Head of caudate nucleus (tissue), 42 donors: Measurements from ENCODE around the gene TEDC1.

Source experiments
- DNase-seq, 42 donors: peaks; one replicate each; pipeline versions ENCODE4 v3.0.0 to v3.0.0-alpha.2; 2020 to 2021; ENCODE audit warnings: mixed read lengths in 7 of 42
- intact Hi-C: fragments of 100-400 bp; cut with DNase I; formaldehyde crosslinking; loops from one replicate; pipeline ENCODE4 v1.15.0; 2022

Gene TEDC1

GRCh38 chr14:105528586-105529318, 37.7 kb downstream of the TEDC1 start:
- intact Hi-C loops = loop anchor here (2.0 to 5.0 kb wide), 3 partner anchors 36 to 326 kb away; partner anchors contain the start of gene TEDC1

GRCh38 chr14:105529319-105529568, 38.2 kb downstream of the TEDC1 start:
- no peak for DNase-seq
- intact Hi-C loops = loop anchor here (2.0 to 5.0 kb wide), 3 partner anchors 37 to 327 kb away; partner anchors contain the start of gene TEDC1

More at GRCh38 chr14:105528586-105529318, 37.7 kb downstream of the TEDC1 start:
- peak in 25 of 42 donors; percentile 26 to 72 (median 55) for DNase-seq

GRCh38 chr14:105529569-105530284, 38.7 kb downstream of the TEDC1 start:
- intact Hi-C loops = loop anchor here (2.0 to 5.0 kb wide), 3 partner anchors 37 to 327 kb away; partner anchors contain the start of gene TEDC1
- peak in 6 of 42 donors; percentile 21 to 59 (median 44) for DNase-seq

- DNase-seq = peak in 1 of 42 donors; percentile 33
- intact Hi-C loops = no loop called here
Measured at GRCh38 chr14:105530285-105531087, 39.4 kb downstream of the TEDC1 start.

- intact Hi-C loops = no loop called here
- DNase-seq = peak in 1 of 42 donors; percentile 39
Measured at GRCh38 chr14:105531088-105531893, 40.2 kb downstream of the TEDC1 start.

- peak in 2 of 42 donors; percentile 36 to 42 for DNase-seq
- intact Hi-C loops = no loop called here
Measured at GRCh38 chr14:105531894-105532623, 41.0 kb downstream of the TEDC1 start.

- peak in 10 of 42 donors; percentile 16 to 62 (median 32) for DNase-seq
- intact Hi-C loops = no loop called here
Measured at GRCh38 chr14:105532735-105533141, 41.7 kb downstream of the TEDC1 start.

- intact Hi-C loops = no loop called here
Measured at GRCh38 chr14:105533391-105533790, 42.3 kb downstream of the TEDC1 start.

GRCh38 chr14:105533811-105534498, 42.9 kb downstream of the TEDC1 start:
- peak in 3 of 42 donors; percentile 31 to 36 (median 35) for DNase-seq
- intact Hi-C loops = no loop called here

More at GRCh38 chr14:105533391-105533790, 42.3 kb downstream of the TEDC1 start:
- DNase-seq = peak in 2 of 42 donors; percentile 36 to 41

- intact Hi-C loops = no loop called here
- peak in 1 of 42 donors; percentile 35 for DNase-seq
Measured at GRCh38 chr14:105534586-105534985, 43.5 kb downstream of the TEDC1 start.

GRCh38 chr14:105536051-105536450, 45.0 kb downstream of the TEDC1 start:
- intact Hi-C loops = no loop called here
- peak in 2 of 42 donors; percentile 18 to 29 for DNase-seq

- DNase-seq = peak in 1 of 42 donors; percentile 36
- intact Hi-C loops = no loop called here
Measured at GRCh38 chr14:105536691-105537579, 45.9 kb downstream of the TEDC1 start.

- intact Hi-C loops = no loop called here
- peak in 38 of 42 donors; percentile 28 to 81 (median 61) for DNase-seq
Measured at GRCh38 chr14:105537580-105538474, 46.8 kb downstream of the TEDC1 start.

GRCh38 chr14:105538481-105539049, 47.5 kb downstream of the TEDC1 start:
- intact Hi-C loops = no loop called here
- DNase-seq = peak in 1 of 42 donors; percentile 36

GRCh38 chr14:105540811-105541210, 49.8 kb downstream of the TEDC1 start:
- intact Hi-C loops = no loop called here
- peak in 1 of 42 donors; percentile 20 for DNase-seq
